NCI-H226 (cell line): ENCODE measurements around the gene ZNF827.

Experiments
- DNase-seq: peaks from one replicate; pipeline ENCODE4 v3.0.0-alpha.2; 2015

Gene ZNF827, protein sequence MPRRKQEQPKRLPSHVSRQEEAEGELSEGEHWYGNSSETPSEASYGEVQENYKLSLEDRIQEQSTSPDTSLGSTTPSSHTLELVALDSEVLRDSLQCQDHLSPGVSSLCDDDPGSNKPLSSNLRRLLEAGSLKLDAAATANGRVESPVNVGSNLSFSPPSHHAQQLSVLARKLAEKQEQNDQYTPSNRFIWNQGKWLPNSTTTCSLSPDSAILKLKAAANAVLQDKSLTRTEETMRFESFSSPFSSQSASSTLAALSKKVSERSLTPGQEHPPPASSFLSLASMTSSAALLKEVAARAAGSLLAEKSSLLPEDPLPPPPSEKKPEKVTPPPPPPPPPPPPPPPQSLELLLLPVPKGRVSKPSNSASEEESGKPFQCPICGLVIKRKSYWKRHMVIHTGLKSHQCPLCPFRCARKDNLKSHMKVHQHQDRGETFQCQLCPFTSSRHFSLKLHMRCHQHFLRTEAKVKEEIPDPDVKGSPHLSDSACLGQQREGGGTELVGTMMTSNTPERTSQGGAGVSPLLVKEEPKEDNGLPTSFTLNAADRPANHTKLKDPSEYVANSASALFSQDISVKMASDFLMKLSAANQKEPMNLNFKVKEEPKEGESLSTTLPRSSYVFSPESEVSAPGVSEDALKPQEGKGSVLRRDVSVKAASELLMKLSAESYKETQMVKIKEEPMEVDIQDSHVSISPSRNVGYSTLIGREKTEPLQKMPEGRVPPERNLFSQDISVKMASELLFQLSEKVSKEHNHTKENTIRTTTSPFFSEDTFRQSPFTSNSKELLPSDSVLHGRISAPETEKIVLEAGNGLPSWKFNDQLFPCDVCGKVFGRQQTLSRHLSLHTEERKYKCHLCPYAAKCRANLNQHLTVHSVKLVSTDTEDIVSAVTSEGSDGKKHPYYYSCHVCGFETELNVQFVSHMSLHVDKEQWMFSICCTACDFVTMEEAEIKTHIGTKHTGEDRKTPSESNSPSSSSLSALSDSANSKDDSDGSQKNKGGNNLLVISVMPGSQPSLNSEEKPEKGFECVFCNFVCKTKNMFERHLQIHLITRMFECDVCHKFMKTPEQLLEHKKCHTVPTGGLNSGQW

DNA sequence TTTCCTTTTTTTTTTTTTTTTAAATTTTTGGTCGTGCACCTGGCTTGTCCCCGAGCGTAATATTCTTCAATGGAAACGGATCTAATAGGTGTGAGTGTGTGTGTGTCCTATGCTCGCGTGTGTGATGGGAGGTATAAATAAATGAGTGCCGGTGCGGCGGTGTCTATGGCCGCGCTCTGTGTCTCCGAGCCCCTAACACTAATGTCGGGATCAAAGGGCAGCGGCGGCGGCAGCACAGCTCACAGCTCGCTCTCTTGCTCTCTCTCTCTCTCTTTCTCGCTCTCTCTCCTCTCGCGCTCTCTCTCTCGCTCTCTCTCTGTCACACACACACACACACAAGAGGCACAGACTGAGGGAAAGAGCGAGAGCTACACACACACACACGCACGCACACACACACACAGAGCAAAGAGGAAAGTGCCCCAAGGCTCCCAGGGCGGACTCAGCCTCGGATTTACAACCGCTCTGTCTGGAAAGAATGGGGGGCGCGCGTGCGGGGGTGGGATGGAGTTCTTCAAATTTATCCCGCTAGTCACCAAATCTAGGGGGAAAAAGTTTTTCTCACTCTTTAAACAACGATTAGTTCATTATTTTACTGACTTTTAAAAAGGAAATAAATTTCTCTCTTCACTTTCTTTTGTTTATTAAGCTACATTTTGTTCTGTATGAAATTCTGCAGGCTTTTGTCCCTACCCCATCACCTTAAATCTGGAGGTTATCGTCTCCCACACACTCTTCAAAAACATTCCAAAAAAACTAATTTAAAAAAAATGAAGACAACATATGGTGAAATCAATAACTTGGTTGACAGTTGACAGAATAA is at the start of gene ZNF827:
Gene ZNF827 (minus strand): TSS at position 206 of the 823 bp plus-strand sequence. CDS start 416 bp downstream, outside the sequence.
- peak; percentile 66 for DNase-seq

GRCh38 chr4:145984563-145984962 is 45.9 kb upstream of the ZNF827 start:
- no peak for DNase-seq

GRCh38 chr4:145982791-145983190 is 44.2 kb upstream of the ZNF827 start:
- no peak for DNase-seq

GRCh38 chr4:145979160-145979559 is 40.5 kb upstream of the ZNF827 start:
- no peak for DNase-seq

DNA sequence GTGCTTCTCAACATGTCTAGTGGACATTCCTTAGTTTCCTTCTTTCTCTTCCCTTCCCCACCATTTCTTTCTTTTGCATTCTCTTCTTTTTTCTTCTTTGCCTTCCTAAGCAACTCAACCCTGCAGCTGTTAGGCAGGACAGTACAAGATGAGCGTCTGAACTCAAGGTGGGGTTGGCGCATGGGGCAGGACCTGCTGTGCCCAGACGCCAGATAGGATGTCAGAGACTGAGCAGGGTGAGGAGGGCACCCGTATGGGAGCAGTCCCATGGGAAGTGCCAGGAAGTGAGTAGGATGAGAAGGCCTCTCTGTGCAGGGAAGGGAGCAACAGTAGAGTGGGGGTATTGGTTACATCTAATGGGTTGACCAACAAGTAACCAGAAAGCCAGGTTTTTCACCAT is 38.1 kb upstream of the ZNF827 start:
- no peak for DNase-seq

- no peak for DNase-seq
These were observed 21.4 kb upstream of the ZNF827 start for GRCh38 chr4:145960012-145960411.

- DNase-seq, result no peak
These were observed 18.7 kb upstream of the ZNF827 start for GRCh38 chr4:145957302-145957701.

- DNase-seq, result no peak
These were observed 17.8 kb upstream of the ZNF827 start for GRCh38 chr4:145956288-145956890.

DNA sequence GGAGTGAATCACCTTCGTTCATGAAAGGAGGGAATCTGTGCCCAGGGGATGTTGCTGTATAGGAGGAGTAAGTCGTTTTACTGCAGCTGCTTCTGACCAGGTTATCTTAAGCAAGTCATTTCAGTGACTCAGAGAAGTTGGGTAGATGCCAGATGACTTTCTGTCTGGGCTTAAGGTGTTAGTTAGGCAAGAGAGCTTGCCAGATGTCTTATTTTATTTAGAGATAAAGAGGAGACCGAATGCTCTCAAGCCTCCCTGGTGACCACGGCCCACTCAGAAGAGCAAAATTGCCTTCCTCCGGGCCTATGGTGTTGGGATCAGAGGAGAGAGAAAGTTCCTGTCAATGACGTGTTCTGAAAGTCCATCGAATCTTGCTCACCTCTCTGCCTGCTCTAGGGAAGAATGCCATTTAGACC is 16.3 kb upstream of the ZNF827 start:
- DNase-seq, result peak; percentile 98

GRCh38 chr4:145951931-145952330 is 13.3 kb upstream of the ZNF827 start:
- DNase-seq, result no peak

- no peak for DNase-seq
These were observed 7.0 kb upstream of the ZNF827 start for GRCh38 chr4:145945431-145946155.

GRCh38 chr4:145944886-145945285 is 6.3 kb upstream of the ZNF827 start:
- no peak for DNase-seq

GRCh38 chr4:145939856-145940255 is 1.2 kb upstream of the ZNF827 start:
- DNase-seq, result no peak

DNA sequence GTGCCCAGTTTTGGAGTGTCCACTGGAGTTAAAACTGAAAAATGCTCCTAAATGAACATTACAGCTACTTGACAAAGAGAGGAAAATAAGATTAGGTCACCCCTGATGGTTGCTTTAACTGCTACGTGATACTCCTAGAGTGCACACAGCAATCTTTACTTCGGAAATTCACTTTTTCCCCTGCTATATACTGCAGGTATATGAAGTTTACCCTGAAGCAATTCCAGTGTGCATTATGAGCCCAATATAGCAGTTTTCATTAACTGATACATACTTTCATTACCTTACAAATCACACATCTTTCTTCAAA is 773 bp upstream of the ZNF827 start:
- DNase-seq, result no peak

DNA sequence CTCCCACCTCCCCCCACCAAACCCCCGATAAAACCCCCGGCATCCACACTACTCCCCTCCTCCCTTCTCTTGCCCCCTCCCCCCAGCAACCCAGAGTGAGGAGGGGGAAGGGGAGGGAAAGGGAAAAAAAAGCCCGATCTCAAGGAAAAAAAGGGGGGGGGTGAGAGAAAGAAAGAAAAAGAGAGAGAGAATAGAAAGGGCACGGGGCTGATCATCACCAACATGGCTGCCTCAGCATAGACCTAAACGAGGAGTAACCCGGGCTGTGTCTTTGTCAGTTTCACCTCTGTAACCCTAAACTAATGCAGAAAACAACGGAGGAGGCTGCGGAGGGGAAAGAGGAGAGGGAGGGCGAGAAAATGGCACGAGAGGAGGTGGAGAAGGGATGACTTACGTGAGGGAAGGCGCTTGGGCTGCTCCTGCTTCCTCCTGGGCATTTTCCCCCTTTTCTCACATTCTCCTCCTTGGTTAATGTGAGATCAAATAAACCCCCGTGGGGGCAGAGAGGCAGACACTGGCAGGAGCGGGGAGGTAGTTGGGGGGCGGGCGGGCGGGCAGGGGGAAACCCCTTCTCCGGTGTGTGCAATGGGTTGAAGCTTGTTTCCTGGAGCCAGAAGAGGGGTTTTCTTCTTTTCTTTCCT is 532 bp downstream of the ZNF827 start:
- no peak for DNase-seq

- peak; percentile 49 for DNase-seq
These were observed 1.4 kb downstream of the ZNF827 start for GRCh38 chr4:145936997-145937901.

DNA sequence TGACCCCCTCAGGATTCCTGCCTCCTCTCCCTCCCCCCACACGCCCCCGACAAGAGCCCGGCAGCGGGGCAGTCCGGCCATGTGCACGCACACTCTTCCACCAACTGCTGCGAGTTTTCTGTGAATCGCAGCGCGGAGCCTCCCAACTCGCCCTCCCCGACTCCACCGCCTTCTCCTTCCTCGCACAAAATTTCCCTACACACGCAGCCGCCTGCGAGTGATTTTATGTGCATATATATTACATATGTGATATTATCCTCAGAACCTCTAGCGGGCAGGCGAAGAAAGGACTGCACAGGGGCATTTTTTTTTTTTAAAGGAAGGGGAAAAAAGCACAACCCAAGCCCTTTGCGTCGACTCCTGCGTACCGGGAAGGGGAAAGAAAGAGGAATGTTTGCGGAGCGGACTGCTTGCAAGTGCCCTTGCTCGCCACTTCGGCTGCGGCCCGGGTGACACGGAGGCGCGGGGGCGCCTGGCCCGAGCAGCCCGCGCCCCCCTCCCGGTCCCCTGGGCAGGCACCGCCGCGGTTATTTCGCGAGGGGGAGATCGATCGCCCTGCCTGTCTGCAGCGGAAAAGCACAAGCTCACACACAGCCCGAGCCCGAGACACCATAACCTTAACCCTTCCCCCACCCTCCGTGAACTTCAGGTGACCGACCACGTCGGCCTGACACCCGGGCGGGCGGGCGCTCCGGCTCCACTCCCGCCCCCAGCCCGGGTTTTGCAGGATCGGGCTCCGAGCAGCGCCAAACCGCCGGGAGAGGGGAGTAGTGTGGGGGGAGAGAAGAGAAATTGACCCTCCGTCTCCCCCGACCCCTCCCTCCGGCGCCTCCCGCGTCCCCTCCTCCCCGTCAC is 2.3 kb downstream of the ZNF827 start:
- peak; percentile 66 for DNase-seq

- DNase-seq, result no peak
These were observed 3.1 kb downstream of the ZNF827 start for GRCh38 chr4:145935253-145936141.
